Liver (tissue), 10 donors: ENCODE data around the gene MYO6. TPM values are rescaled to one million over a fixed set of nuclear protein-coding genes. Genes with fewer than 3 reads are reported as not detected.

Experiments
- DNase-seq: peaks from one replicate; pipeline ENCODE4 v3.0.0-alpha.2; 2017; ENCODE audit warnings: low spot score
- H3K27ac ChIP-seq, 2 donors: one replicate each; pipeline ENCODE4 v1.7.0; 2013; ENCODE audit warnings: inconsistent platforms in 2 of 2, low read length in 2 of 2, control low read depth in 1 of 2, low read depth in 1 of 2, mild to moderate bottlenecking in 1 of 2
- H3K27me3 ChIP-seq, 4 donors: one replicate each; pipeline versions ENCODE4 v1.6.1 to v1.7.0; 2013; ENCODE audit warnings: low read length in 3 of 4, inconsistent platforms in 1 of 4, mild to moderate bottlenecking in 1 of 4, moderate library complexity in 1 of 4; ENCODE audit not compliant: control insufficient read depth in 4 of 4, insufficient read depth in 4 of 4
- H3K36me3 ChIP-seq, 4 donors: one replicate each; pipeline versions ENCODE4 v1.6.1 to v1.7.0; 2013; ENCODE audit warnings: low read length in 3 of 4, mild to moderate bottlenecking in 3 of 4, low read depth in 1 of 4, moderate library complexity in 1 of 4; ENCODE audit not compliant: control insufficient read depth in 4 of 4, insufficient read depth in 3 of 4
- H3K4me1 ChIP-seq, 4 donors: one replicate each; pipeline versions ENCODE4 v1.6.1 to v1.7.0; 2013; ENCODE audit warnings: low read length in 3 of 4, mild to moderate bottlenecking in 3 of 4, moderate library complexity in 1 of 4; ENCODE audit not compliant: control insufficient read depth in 4 of 4, insufficient read depth in 4 of 4
- H3K4me3 ChIP-seq, 3 donors: one replicate each; pipeline versions ENCODE4 v1.6.1 to v1.7.0; 2013; ENCODE audit warnings: low read length in 3 of 3, control low read depth in 1 of 3, low read depth in 1 of 3, mild to moderate bottlenecking in 1 of 3
- H3K9ac ChIP-seq, 2 donors: one replicate each; pipeline ENCODE4 v1.7.0; 2013; ENCODE audit warnings: low read length in 2 of 2, mild to moderate bottlenecking in 2 of 2, moderate library complexity in 2 of 2, control low read depth in 1 of 2, low read depth in 1 of 2
- H3K9me3 ChIP-seq, 4 donors: one replicate each; pipeline versions ENCODE4 v1.6.1 to v1.7.0; 2013; ENCODE audit warnings: low read length in 3 of 4; ENCODE audit not compliant: control insufficient read depth in 4 of 4
- FOXA1 ChIP-seq: IDR thresholded peaks from 2 replicates; pipeline ENCODE4 v1.6.1; 2016; ENCODE audit warnings: antibody characterized with exemption
- GABPA ChIP-seq, 2 donors: IDR thresholded peaks in 1 of 2; conservative IDR thresholded peaks in 1 of 2; 2 replicates each; pipeline ENCODE4 v1.6.1; 2016; ENCODE audit warnings: antibody characterized with exemption in 2 of 2, mild to moderate bottlenecking in 1 of 2, moderate library complexity in 1 of 2
- RXRA ChIP-seq, 2 donors: IDR thresholded peaks; 2 replicates each; pipeline ENCODE4 v1.6.1; 2017 to 2018; ENCODE audit warnings: antibody characterized with exemption in 2 of 2, mild to moderate bottlenecking in 1 of 2
- SP1 ChIP-seq: IDR thresholded peaks from 2 replicates; pipeline ENCODE4 v1.6.1; 2018; ENCODE audit warnings: antibody characterized with exemption, mild to moderate bottlenecking
- polyA plus RNA-seq, 2 donors: library from polyadenylated mRNA; stranded (reverse) in 1 of 2; unstranded in 1 of 2; fragments of 200-250 nt in 1 of 2; fragments of >200 nt in 1 of 2; fragmentation: Nextera tagmentation in 1 of 2; extraction: Ambion mirVana in 1 of 2; gene quantifications; one replicate each; pipeline versions ENCODE4 v1.2.1 to v1.2.3, GENCODE V29; 2013 to 2015
- small RNA-seq: library from RNA; depleted of rRNA; stranded (forward); fragments of <200 nt; gene quantifications from one replicate; pipeline ENCODE3, GENCODE V24; 2014
- total RNA-seq, 2 donors: library from RNA; depleted of rRNA; stranded (reverse); fragments of >200 nt; gene quantifications; one replicate each; pipeline ENCODE4 v1.2.3, GENCODE V29; 2014
- TF ChIP-seq, protein P1 (sequence below): IDR thresholded peaks from 2 replicates; pipeline ENCODE4 v1.6.1; 2016; ENCODE audit warnings: antibody characterized with exemption
- TF ChIP-seq, protein P2 (sequence below): fragments of 150-350 bp; IDR thresholded peaks from 2 replicates; pipeline ENCODE4 v1.5.1; 2017; ENCODE audit warnings: improper control_type of control experiment, low read depth, low read length; ENCODE audit not compliant: missing input control
- TF ChIP-seq, protein P3 (sequence below): IDR thresholded peaks from 2 replicates; pipeline ENCODE4 v1.6.1; 2016; ENCODE audit warnings: antibody characterized with exemption, mild to moderate bottlenecking
- donor health status: healthy.
- donor health status: healthy.
- donor health status: healthy.
- donor health status: healthy.
- donor health status: healthy.

The MYO6 gene
- total and polyA plus RNA-seq, 4 donors = 6.5 to 18.3 (median 12.7) TPM

DNA sequence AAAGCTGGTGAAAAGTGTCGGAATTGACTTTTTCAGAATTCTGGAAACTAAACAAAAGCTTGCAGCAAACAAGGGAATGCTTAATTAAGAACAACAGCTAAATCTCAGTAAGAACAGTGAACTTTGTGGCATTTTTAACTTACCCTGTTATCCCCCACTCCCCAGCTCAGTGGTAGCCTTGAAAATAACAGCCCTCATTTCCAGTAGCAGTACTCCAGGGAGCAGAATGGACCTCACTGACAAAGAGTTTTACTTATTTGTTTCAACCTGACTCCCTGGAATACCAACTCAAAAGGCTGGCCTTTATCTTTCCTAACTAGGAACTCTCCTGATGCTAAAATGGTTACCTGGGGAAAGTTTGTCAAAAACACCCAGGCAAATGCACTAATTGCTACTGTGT lies 214.5 kb downstream of the MYO6 start (continued):
- TF ChIP-seq, protein P1, sequence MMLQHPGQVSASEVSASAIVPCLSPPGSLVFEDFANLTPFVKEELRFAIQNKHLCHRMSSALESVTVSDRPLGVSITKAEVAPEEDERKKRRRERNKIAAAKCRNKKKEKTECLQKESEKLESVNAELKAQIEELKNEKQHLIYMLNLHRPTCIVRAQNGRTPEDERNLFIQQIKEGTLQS = no peak
- TF ChIP-seq GABPA (IDR thresholded peaks at IDR 0.05 in 1 of 2, conservative IDR thresholded peaks at IDR 0.05 in 1 of 2) (no peak), FOXA1 (no peak), SP1 (no peak)
- TF ChIP-seq, protein P2, sequence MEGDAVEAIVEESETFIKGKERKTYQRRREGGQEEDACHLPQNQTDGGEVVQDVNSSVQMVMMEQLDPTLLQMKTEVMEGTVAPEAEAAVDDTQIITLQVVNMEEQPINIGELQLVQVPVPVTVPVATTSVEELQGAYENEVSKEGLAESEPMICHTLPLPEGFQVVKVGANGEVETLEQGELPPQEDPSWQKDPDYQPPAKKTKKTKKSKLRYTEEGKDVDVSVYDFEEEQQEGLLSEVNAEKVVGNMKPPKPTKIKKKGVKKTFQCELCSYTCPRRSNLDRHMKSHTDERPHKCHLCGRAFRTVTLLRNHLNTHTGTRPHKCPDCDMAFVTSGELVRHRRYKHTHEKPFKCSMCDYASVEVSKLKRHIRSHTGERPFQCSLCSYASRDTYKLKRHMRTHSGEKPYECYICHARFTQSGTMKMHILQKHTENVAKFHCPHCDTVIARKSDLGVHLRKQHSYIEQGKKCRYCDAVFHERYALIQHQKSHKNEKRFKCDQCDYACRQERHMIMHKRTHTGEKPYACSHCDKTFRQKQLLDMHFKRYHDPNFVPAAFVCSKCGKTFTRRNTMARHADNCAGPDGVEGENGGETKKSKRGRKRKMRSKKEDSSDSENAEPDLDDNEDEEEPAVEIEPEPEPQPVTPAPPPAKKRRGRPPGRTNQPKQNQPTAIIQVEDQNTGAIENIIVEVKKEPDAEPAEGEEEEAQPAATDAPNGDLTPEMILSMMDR = no peak

DNA sequence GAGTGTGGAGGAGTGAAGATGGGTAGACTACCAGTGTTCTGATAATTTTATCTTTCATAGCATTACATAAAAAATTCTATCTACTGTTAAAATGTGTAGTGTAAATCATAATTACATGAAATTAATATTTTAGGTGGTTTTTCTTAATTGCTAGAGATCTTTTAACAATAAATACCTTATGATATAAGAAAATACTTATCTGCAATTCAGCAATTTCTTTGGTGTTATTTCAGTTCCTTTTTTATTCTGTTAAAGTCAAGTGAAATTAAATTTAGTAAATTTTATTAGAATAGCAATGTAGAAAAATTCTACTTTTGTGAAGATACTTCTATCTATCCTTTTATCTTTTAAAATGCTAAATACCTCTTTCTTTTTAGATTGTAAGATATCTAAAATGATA lies 219.1 kb downstream of the MYO6 start:
- no peak overlapping the region for H3K27ac ChIP-seq
- H3K9ac ChIP-seq = no peak overlapping the region
- H3K36me3 ChIP-seq = no peaks in the 10 kb centered on the region

More for the DNA sequence above, 219.1 kb downstream of the MYO6 start:
- H3K9me3 ChIP-seq = no peaks in the 10 kb centered on the region
- no peak for DNase-seq
- no peak overlapping the region for H3K4me3 ChIP-seq
- TF ChIP-seq, protein P2 = no peak
- TF ChIP-seq, protein P1 = no peak
- TF ChIP-seq, protein P3, sequence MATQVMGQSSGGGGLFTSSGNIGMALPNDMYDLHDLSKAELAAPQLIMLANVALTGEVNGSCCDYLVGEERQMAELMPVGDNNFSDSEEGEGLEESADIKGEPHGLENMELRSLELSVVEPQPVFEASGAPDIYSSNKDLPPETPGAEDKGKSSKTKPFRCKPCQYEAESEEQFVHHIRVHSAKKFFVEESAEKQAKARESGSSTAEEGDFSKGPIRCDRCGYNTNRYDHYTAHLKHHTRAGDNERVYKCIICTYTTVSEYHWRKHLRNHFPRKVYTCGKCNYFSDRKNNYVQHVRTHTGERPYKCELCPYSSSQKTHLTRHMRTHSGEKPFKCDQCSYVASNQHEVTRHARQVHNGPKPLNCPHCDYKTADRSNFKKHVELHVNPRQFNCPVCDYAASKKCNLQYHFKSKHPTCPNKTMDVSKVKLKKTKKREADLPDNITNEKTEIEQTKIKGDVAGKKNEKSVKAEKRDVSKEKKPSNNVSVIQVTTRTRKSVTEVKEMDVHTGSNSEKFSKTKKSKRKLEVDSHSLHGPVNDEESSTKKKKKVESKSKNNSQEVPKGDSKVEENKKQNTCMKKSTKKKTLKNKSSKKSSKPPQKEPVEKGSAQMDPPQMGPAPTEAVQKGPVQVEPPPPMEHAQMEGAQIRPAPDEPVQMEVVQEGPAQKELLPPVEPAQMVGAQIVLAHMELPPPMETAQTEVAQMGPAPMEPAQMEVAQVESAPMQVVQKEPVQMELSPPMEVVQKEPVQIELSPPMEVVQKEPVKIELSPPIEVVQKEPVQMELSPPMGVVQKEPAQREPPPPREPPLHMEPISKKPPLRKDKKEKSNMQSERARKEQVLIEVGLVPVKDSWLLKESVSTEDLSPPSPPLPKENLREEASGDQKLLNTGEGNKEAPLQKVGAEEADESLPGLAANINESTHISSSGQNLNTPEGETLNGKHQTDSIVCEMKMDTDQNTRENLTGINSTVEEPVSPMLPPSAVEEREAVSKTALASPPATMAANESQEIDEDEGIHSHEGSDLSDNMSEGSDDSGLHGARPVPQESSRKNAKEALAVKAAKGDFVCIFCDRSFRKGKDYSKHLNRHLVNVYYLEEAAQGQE = no peak
- no peak for TF ChIP-seq RXRA (IDR thresholded peaks at IDR 0.05)
- no peaks in the 10 kb centered on the region for H3K27me3 ChIP-seq
- no peaks in the 10 kb centered on the region for H3K4me1 ChIP-seq

Small RNA genes within 50 kb of the gene (small RNA-seq; reads per million reads assigned to genes)
- gene RF00019 (not detected), gene RNA5SP209 (not detected), gene RNU6-155P (not detected)

Other genes with a start within 250 kb of the MYO6 start
- gene SENP6, start 147.4 kb upstream of the MYO6 start, total RNA-seq = 10 to 100 TPM; 41.4 to 42.3 TPM
- gene SENP6, start 147.4 kb upstream of the MYO6 start, polyA plus RNA-seq = 10 to 100 TPM; 12.2 to 12.3 TPM